ENCODE measurements around the gene NOP16.
A peak's percentile ranks its signal among the peaks of the same experiment; 100 is the strongest.
"Not testable (repeated sequence)": the region's sequence is repeated elsewhere in the genome, so short reads cannot be mapped to it uniquely, and the experiment has no call there.

The NOP16 gene

DNA sequence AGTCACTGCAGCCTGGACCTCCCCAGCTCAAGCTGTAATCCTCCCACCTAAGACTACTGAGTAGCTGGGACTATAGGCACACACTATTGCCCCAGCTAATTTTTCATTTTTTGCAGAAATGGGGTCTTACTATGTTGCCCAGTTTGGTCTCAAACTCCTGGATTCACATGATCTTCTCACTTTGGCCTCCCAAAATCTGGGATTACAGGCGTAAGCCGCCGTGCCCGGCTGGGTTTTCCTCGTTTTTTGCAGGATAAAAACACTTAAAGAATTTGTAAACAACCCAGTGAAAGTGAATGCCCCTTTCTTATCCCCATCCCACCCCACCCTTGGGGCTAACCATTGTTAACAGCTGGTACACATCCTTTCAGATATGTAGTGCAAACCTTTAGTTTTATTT, 20.2 kb upstream of the NOP16 start:
- DNase-seq (ENCODE audit: low spot score) = no peak

DNA sequence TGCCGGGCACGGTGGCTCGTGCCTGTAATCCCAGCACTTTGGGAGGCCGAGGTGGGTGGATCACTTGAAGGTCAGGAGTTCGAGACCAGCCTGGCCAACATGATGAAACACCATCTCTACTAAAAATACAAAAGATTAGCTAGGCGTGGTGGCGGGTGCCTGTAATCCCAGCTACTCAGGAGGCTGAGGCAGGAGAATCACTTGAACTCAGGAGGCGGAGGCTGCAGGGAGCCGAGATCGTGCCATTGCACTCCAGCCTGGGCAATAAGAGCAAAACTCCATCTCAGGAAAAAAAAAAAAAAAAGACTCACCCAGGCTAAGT, 19.8 kb upstream of the NOP16 start:
- DNase-seq (ENCODE audit: low spot score) = not testable (repeated sequence)

DNA sequence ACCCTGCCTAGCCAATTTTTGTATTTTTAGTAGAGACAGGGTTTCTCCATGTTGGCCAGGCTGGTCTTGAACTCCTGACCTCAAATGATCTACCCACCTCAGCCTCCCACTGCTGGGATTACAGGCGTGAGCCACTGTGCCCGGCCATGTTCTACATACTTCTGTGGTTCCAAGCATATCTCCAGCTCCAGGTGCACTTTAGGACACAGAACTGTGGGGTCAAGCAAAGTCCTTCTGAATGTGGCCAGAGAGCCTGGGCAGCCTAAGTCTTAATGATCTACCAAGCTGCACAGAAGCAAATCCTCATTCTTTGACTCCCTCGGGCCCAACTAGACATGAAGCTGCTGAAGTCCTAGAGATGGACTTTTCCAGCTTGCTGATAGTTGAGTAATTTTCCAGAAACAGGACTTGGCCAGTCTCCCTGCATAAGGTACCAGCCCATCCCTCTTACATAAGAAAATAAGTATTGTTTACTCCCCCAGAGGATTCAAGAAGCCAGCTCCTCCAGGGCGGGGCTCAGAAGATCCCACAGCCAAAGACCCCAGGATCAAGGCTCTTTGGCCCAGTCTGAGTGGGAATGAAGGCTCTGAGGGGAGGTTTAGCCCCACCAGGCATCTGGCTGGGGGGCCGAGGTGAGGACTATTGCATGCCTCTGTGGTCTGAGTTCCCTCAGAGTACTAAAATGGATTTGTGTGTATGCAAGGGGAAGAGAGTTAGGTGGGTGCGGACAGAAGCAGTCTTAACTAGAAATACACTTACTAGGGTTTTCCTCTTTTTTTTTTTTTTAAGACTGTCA, 19.3 kb upstream of the NOP16 start:
- no peak for DNase-seq (ENCODE audit: low spot score)

DNA sequence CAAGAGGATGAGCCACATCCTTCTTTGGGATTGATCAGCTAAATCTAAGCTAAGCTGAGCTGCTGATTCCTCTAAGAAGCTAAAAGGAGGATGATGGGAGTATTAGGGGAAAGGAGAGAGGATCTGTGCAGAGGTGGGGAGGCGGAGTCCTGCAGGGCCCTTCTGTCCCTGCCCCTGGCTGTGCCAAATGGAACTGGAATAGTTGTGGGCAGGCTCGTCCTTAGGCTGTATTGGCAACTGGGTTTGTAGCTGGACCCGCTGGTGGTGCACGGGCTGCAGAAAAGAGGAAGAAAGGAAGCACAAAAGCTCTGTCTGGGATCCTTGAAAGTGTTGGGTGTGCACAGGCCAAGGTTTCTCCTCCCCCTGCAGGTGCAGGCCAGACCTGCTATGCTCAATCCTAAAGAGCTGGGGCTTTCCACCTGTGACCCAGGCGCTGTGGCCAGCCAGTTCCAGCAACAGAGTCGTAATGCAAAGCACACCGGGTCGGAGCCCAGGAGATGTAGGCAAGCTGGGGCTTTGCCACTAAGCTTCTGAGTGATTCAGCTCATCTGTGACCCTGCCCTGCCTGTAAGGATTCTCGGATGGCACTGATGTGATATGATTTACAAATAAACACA, 18.1 kb upstream of the NOP16 start:
- no peak for DNase-seq (ENCODE audit: low spot score)

DNA sequence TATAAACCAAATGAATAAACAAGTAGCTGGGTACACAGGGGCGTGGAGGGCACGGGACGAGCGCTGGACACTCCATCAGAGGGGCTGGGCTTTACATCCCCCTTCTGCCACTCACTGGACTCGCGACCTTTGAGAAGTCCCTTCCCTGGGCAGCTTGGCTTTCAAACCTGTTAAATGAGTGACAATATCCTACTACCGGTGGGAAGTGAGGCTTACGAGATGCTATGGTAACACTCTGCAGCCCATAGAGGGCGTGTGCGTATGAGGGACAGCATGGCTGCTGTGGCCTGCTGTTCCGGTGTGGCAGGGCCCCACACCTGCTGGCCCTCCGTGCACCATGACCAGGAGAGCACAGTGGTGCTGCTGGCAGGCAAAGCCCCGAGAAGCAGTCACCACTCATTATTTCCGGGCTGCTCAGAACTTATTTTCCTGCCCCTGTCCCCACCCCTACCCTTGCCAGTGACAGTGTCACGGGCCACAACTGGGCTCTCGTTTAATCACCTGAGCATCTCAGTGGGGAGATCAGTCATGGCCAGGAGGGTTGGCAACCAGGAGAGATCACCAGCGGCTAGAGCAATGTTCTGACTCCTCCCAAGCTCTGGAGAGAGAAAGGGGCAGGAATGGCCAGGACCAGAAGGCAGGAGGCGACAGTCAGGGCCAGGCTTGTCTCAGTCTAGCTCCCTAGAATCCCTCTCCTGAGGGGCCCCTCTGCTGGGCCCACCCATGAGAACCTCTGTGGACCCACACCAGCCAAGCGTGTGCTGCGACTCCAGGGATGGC, 17.4 kb upstream of the NOP16 start:
- DNase-seq (ENCODE audit: low spot score) = peak; percentile 47

DNA sequence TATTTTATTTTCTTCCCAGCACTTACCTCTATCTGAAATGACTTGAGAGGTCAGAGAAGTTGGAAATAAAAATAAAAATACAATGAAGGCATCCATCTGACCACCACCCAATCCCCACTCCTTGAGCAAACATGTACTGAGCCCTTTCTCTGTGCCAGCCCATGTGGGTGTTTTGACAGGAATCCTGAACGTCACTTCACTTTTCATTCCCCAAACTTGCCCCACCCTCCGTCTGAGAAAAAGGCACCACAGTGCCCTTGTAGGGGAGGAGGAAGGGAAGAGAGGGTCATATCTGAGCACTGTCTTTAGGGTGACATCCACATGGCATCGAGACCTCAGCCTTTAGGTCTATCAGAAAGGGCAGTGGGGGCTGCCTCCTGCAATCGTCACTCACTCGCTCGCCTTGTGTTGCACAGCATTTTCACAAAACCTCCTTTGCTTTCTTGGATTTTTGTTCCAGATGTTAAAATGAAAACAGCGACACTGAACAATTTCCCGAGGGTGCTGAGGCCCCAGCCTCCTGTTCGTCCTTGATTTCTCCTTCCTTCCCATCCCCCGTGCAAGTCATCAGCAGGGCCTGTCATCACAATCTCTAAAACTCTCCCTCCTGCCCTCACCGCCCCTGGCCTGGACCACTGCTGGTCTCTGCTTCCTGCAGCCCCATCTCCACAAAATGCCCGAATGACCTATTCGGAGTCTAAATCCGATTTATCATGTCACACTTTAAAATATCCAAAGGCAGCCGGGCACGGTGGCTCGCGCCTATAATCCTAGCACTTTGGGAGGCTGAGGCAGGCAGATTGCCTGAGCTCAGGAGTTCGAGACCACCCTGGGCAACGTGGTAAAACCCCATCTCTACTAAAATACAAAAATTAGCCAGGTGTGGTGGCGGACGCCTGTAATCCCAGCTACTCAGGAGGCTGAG, 13.1 kb upstream of the NOP16 start:
- no peak for DNase-seq (ENCODE audit: low spot score)

DNA sequence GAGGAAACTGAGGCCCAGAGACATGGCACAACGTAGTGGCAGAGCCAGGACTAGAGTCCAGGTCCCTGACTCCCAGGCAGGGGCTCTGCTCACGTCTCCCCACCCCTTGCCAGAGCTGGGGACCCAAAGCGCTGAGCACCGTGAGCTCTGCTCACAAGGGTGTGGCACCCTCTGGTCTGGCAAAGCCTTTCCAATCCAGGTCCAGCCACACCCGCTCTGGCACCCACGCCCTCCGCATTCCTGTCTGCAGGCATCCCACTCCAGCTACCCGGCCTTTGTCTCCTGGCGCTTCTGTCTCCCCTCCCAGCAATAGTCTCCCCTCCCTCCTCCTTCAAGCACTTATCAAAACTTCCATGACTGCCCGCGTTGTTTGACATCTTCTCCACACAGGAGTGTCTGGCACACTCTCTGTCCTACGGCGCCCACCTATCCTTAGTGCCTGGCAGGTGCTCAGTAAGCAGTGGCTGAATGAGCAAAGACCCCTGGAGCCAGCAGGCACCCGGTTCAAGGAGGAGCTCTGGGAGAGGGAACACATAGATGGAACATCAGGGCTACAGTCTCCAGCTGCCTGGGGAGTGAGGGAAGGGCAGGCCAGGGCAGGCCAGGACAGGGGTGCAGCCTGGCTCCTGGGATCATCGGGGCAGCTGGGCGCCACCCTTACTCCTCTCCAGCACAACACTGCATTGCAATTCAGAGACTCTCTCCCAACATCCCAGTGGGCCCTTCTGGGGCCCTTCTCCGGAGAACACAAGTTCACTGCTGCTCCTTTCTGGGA, 12.2 kb upstream of the NOP16 start:
- no peak for DNase-seq (ENCODE audit: low spot score)

DNA sequence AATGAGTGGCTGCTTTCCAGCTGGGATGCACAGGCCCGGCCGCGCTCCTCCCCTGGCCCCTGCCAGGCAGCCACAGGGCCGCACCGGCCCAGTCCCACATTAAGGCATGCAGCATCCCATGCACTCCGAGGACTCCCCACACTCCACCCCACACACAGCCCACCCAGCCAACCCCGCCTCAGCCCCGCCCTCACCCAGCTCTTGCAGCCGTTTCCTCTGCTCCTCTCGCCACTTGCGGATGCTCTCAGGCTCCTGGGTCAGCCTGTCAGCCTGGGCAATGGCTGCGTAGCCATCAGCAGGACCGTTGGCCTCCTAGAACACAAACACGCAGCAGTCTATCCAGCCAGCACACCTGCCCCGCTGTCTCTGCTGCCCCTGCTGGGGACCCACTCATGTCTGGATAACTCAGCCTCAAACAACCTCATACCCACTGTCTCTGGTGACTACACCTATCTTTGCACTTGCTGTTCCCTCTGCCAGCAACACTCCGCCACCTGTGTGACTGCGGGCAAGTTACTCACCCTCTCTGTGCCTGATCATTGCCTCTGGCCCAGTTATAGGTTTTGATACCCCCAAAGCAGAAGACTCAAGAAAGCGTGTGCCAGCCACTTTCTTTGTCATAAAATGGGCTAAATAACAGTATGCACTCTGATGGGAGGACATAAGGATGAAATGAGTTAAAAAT, 9.5 kb upstream of the NOP16 start:
- no peak for DNase-seq (ENCODE audit: low spot score)

DNA sequence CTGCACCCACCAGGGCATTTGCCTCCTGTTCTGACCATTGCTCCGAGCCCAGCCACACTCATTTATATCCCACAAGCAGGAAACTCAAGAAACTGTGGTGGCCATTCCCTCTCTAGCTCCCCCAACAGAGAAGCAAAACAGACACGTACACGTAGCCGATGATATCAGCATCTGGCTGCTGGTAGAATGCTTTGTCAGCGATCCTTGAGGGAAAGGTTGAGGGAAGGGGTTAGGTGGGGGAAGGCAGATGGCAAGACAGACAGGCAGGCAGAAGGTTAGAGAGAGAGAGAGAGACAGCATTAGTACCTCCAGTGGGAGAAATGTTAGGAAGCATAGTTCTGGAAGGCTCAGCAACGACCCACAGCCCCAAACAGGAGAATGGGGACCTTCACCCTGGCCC, 7.9 kb upstream of the NOP16 start:
- no peak for DNase-seq (ENCODE audit: low spot score)

DNA sequence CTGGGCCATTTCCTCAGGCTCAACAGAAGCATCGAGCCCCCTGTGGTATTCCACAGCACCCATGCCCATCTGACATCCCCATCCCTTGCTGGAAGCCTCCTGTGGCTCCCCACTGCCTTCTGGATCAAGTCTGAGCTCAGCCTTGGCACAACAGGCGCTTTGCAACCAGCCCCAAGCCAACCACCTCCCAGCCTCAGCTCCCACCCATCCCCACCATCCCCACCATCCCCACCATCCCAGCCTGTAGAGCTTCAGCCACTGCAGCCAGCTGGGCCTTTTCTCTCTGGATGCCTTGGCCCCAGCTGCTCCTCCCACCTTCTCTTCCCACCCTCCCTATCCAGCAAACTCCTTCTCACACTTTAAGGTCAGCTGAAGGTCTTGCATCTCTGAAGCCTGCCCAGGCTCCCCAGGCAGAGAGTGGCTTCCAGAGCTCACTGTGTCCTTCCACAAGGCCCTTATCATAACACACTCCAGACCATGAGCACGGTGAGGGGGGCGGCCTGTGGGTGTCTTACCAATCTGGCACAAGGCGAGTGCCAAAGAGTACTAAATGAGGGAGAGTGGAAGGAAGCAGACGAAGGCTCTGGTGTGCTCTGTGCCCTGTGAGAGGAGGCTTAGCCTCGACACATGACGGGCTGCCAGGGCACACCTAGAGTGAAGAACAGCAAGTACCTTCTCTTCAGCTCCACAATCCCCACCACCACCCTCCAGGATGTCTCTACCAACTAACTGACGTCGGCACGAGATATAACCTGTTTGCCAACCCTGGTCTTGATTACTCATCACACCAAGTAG, 6.7 kb upstream of the NOP16 start:
- no peak for DNase-seq (ENCODE audit: low spot score)

DNA sequence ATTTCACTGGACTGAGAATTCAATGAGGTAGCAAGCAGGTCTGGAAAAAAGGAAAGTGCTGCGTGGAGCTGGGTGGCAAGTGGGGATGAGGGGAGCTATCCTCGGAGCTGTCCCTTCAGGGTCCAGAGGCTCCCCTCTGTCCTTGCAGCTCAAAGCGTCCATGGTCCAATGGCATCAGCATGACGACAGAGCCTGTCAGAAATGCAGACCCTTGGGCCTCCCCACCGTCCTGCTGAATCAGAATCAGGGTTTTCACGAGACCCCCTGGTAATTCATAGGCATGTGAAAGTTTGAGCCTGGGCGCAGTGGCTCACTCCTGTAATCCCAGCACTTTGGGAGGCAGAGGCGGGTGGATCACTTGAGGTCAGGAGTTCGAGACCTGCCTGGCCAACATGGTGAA, 5.7 kb upstream of the NOP16 start:
- no peak for DNase-seq (ENCODE audit: low spot score)

DNA sequence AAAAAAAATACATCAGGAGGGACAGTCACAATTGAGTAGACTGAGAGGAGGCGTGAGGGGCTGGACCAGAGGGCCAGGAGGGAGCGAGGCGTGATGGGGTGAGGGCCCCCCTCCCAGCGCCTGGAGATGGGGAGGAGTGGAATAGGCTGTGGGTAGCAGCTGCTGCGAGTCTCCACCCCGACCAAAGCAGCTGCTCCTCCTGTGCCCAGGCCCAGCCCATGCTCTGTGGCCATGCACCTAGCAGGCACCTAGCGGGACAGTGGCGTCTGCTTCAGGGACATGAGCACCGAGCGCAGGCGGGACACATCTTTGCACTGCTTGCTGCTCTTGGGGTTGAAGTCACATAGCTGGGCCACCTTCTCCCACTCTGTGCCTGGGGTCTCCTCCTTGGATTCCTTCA, 4.1 kb upstream of the NOP16 start:
- DNase-seq (ENCODE audit: low spot score) = no peak

DNA sequence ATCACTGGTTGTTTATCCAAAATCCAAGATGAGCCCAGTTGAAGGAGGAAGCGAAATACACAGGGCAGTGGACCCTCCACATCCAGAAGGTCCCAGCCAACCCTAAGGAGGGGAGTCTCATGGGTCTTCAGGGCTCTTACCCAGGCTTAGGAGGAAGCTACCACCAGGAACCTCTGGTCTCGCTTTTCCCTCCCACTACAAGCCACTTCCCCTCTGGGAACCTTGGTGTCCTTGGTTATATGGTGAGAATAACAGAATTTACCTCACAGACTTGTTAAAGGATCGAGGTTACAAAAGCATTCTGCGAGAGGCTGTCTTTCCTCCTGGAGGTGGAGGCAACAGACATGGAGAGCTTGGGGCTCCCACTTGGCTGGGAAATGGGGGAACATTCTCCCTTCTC, 3.6 kb upstream of the NOP16 start:
- no peak for DNase-seq (ENCODE audit: low spot score)

DNA sequence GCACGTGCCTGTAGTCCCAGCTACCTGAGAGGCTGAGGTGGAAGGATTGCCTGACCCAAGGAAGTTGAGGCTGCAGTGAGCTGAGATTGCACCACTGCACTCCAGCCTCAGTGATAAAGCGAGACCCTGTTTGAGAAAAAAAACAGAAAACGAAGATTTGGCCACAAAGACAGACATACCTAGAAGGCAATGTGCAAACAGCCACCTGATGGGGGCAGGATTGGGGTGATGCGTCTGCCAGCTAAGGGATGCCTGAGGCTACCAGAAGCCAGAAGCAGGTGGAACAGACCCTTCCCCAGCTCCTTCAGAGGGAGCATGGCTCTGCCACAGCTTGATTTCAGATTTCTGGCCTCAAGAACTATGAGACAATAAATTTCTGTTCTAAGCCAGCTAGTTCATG, 3.1 kb upstream of the NOP16 start:
- DNase-seq (ENCODE audit: low spot score) = no peak

DNA sequence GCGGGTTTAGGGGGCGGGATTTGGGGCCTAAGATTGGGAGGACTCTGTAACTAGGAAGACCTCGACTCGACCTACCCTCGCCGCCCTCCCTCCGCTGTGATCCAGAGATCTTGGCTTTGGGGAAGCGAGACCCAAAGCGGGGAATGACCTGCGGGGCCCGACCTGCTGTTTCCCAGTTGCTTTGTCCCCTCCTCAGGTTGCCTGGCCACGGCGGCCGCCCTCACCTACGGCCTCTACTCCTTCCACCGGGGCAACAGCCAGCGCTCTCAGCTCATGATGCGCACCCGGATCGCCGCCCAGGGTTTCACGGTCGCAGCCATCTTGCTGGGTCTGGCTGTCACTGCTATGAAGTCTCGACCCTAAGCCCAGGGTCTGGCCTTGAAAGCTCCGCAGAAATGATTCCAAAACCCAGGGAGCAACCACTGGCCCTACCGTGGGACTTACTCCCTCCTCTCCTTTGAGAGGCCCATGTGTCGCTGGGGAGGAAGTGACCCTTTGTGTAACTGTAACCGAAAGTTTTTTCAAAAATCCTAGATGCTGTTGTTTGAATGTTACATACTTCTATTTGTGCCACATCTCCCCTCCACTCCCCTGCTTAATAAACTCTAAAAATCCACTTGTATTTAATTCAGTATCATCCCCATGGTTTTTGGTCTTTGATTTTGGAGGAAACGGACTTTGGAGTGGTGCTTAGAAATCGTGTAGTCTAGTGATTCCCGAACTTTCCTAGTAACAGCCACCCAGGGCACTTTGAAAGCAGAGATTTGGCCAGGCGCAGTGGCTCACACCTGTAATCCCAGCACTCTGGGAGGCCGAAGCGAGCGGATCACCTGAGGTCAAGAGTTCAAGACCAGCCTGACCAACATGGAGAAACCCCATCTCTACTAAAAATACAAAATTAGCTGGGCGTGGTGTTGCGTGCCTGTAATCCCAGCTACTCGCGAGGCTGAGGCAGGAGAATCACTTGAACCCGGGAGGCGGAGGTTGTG, 1.0 kb upstream of the NOP16 start:
- peak; percentile 75 for DNase-seq (ENCODE audit: low spot score)

DNA sequence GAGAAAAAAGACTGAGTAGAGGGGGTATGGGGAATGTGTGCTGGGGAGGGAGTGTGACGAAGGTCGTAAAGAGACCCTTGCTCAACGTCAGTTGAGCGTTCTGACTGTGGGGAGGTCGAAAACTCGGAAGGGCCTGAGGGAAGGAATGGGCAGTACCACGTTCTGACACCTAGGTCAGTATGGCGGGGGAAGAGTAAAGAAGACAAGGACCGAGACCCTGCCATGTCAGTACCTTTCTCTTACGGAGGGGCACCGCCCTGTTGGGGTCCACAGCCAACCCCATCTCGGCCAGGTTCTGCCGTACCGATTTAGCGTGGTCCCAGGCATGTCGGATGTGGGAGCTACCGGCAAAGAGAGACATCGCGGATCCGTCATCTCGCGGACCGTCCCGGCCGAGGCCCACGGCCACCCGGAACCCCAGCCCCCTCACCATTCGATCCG, 375 bp downstream of the NOP16 start:
- DNase-seq (ENCODE audit: low spot score) = peak; percentile 28

DNA sequence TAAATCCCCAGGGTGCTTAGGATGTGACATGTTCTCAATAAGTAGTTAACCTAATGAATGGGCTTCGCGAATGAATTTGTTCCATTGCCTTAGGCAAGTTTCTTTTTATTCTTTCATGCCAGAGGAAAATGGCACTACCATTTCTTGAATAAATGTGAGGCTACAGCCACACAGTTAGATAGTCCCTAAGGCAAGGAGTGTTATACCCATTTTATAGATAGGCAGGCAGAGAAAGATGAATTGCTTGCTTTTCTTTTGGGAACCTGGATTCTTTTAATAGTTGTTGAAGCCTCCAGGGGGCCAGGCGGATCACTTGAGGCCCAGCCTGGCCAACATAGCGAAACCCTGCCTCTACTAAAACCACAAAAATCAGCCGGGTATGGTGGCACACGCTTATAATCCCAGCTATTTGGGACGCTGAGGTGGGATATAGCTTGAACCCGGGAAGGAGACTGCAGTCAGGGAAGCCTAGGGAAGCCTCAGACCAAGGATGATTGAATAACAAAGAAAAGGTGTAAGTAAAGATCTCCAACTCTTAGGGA, 943 bp downstream of the NOP16 start:
- no peak for DNase-seq (ENCODE audit: low spot score)

DNA sequence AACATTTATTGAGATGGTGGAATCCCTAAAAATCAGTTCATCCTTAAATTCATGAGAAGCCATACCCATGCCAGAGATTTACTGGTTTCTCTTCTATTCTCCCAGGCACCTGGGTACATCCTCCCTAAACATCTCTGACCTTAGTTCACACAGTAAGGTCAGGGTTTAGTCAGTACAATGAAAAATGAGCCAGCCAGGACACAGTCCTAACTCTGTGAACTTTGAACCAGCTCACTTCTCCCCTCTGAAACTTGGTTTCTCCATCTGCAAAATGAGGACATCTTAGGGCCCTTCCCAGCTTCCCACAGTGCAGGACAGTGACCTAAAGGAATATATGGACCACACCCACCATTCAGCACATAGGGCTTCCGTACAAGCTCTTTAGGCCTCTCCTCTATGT, 1.9 kb downstream of the NOP16 start:
- no peak for DNase-seq (ENCODE audit: low spot score)
